HG02759 (cell line): ENCODE measurements around the gene SLC4A4.

ENCODE experiments used
- ATAC-seq: cut with Tn5 transposase; IDR thresholded peaks from one replicate; pipeline ENCODE4 v1.9.1; 2021; ENCODE audit warnings: mild to moderate bottlenecking, moderate library complexity; ENCODE audit not compliant: unreplicated experiment

SLC4A4 gene

GRCh38 chr4:71338846-71339593 is at the start of gene SLC4A4:
Gene SLC4A4, plus strand, starts transcription at chr4:71339020.
- ATAC-seq = peak; percentile 100

- no peak for ATAC-seq
Observed at GRCh38 chr4:71290074-71290473, 48.7 kb upstream of the SLC4A4 start.

DNA sequence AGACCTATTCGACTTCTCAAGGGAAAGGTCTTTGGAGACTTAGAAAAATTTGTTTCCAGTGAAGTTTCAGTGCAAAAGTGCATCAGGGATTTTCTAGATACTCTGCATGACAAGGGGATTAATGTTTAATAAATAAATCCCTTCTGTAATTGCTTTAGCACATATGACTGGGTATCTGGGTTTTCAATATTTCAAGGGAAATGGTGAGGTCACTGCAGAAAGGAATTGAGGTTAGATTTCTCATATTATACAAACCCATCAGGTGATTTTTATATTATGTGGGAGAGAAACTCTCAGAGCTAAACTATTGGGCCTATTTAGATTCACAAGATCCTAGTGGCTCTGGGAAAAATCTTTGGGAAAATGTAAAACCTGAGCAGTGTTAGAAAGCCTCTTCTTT is 48.3 kb upstream of the SLC4A4 start:
- no peak for ATAC-seq

- ATAC-seq = no peak
Observed at GRCh38 chr4:71292228-71292627, 46.6 kb upstream of the SLC4A4 start.

- ATAC-seq = no peak
Observed at GRCh38 chr4:71293705-71294104, 45.1 kb upstream of the SLC4A4 start.

GRCh38 chr4:71294301-71294700 is 44.5 kb upstream of the SLC4A4 start:
- no peak for ATAC-seq

GRCh38 chr4:71296945-71297344 is 41.9 kb upstream of the SLC4A4 start:
- no peak for ATAC-seq

DNA sequence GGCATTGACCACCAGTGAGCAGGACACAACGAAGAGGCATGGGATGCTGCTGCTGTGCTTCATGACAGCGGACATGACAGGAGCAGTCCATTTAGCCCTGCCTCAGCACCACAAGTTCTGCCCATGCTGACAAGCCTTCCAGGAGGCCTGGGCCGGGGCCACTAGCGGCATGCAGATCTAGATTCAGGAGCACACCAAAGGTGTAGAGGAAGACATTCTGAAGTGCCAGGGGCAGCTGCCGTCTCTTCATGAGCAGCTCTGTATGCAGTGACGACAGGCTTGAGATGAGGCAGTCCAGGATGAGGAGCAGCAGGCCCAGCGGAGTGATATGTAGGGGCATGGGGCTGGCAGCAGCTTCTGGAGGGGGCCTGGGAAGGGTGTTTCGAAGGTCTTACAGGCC is 38.5 kb upstream of the SLC4A4 start:
- no peak for ATAC-seq

DNA sequence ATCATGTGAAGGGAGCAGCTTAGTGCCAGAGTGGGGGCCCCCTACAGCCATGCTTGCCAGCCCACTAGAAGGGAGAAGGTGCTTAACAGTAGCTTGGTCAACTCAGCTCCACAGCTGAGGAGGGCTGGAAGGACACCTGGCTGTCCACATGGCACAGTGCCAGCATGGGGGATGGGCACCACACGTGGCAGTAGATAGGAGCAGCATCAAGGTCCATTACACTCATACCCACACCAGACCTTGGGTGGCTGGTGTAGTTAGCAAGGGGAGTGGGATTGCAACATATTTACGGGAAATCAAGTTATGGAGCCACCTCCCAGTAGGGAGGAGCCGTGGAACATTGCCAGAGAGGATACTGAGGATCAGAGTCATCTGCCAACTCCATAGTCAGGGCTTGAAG is 37.9 kb upstream of the SLC4A4 start:
- ATAC-seq = no peak

DNA sequence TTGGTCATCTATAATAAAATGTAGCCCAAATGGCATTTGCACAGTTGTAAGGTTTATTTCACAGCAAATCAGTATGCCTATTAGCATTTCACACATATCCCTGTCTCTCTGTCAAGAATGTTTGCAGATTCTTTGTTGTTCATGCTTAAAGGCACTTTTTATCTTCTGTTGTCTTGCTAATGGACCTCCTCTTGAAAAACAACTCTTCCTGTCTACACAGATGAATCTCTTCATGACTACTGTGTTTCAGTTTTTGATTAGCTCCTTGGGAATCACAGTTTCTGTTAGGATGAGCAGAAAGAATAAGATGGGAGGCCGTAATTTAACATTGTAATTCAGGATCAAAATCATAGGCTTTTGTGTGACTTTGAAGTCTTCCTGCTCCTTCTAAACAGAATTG is 35.5 kb upstream of the SLC4A4 start:
- ATAC-seq = no peak

DNA sequence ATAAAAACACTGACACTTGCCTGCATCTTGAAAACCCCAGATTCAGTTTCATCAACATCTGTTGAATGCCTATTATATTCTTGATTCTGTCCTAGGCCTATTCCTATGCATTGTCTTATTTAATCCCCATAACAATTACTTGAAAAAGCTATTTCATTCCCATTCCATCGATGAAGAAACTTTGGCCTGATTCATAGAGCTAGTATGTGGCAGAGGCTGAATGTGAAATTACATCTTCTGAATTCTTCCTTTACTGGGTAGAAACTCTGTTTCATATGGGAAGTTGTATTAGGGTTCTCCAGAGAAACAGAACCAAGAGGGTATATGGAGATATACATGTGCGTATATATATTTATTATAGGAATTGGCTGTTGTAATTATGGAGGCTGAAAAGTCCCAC is 35.0 kb upstream of the SLC4A4 start:
- no peak for ATAC-seq

DNA sequence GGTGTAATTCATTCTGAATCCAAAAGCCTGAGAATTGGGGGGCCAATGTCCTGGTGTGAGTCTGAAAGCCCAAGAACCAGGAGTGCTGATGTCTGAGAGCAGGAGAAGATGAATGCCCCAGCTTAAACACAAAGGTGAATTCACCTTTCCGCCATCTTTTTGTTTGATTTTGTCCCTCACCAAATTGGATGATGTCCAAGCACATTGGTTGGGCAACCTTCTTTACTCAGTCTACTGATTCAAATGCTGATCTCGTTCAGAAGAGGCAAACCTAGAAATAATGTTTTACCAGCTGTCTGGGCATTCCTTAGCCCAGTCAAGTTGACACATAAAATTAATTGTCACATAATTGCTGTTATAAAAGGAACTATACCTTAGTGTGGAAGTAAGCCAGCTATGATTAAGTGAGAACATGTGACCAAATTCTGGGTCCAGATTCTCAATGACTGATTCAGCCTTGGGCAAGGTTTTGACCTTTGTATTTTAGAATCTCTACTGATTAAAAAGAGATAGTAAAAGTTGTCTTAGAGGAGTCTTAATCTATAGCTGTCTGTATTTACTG is 34.5 kb upstream of the SLC4A4 start:
- no peak for ATAC-seq

DNA sequence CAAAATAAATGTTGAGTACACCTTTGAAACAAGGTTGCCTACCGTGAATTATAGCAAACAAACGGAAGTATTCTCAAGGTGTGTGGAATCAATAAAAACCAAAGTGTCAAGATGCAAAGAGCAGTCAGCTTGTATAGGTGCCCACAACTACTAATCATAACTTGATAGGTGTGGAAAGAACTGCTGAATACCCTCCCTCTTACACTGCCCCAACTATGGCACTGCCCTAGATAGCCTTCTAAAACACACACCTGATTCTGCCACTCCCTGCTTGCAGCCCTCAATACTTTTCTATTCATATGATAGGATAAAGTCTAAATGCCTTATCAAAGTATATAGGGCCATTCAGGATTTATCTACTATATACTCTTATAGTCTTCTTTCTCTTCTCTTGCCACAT is 31.1 kb upstream of the SLC4A4 start:
- no peak for ATAC-seq

DNA sequence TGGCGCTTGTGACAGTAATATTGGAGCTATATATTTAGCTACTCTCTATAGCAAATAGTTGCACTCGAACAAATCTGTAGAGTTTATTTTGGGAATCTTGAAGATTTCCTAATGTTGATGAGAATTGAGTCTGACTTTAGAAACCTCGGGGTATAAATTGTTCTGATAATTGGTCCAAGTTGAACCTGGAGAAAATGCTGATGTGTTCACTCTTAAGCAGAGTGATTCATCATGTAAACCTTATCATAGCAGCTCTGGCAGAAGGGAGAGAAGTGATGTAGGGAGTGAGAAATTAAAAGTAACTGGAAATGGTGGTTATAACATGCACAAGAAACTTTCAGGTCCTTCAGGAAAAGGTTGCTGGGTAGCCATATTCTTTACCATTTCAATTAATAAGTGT is 16.4 kb upstream of the SLC4A4 start:
- ATAC-seq = no peak

GRCh38 chr4:71333368-71333767 is 5.5 kb upstream of the SLC4A4 start:
- no peak for ATAC-seq

- ATAC-seq = no peak
Observed at GRCh38 chr4:71333960-71334359, 4.9 kb upstream of the SLC4A4 start.

GRCh38 chr4:71334465-71334882 is 4.3 kb upstream of the SLC4A4 start:
- ATAC-seq = no peak

DNA sequence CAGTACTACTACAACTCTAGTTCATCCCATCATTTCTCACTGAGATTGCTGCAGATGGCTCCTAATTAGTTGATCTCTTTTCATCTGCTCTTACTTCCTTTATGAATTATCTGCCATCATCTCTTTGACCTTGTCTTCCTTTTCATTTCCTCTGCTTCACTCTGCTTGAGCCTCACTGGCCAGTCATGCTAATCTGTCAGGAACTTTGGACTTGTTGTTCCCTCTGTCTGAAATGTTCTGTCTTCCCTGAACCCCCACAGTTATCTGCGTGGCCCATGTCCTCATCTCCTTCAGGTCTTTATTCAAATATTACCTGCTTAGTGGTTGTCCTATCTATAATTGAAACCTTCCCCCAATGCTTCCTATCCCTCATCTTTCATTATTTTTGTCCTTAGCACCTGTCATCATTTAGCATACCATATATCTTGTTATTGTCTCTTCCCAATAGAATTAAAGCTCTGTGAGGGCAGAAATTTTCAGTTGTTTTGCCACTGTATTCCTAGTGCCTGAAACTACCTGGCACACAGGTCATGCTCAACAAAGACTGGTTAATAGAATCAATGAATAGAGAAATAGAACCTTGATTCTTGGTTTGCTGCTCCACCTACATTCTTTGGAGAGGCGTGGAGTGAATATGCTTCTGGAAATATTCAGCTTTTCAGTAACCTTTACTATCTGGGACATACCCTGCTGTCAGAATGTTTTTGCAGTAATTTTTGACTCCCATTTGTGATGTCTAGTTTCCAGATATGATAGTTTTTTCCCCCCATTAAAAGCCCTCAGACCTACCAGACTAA is 5.0 kb downstream of the SLC4A4 start:
- ATAC-seq = no peak

DNA sequence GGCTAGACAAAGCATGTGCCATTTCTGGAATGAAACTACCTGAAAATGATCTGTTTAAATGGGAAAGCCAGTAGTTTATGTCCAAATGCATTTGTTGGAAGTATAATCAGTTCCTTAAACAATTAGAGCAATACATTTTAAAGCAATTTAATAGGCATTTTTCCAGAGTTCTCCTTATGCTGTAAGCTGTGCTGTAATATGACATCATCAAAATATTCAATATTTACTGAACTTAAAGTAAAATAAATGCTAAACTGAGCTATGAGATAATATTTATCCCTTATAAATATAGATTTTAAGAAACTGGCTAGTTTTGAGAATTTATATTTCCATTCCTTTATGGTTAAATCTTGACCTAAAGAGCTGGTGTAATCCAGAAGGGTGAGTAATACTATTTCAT is 7.9 kb downstream of the SLC4A4 start:
- ATAC-seq = no peak

DNA sequence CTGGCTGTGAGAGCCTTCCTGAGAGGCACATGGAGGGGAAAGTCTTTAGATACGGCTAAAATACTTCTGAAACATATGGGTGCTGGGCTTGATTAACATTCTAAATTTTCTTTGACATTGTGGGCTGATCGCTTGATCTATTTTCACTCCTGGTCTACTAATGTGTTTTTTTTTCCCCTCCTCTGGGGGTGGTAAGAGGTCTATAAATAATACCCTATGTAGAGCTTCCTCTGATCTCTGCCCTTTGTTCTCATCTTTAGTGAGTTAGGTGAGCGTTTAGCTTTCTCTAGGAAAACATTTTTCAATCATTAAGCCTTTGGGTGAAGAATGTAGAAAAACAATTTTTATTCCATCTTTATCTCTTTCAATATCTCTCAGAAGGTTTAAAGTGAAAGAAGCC is 9.8 kb downstream of the SLC4A4 start:
- no peak for ATAC-seq

DNA sequence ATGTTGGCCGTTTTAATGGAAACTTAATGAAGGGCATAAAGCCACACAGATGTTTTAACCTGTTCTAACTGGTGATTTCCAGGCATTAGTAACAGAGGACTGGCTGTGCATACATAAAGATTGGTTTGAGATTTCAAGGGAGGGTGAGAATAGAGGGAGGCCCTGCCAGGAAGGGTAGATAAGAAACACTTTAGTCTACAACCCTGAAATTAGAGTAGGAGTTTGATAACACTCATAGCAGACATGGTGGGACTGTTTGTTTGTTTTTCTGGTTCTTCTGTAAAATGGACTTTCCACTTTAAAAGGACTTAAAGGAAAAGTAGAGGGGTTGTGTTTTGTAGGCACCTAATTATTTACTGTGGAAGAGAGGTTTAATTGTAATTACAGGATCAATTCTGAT is 16.2 kb downstream of the SLC4A4 start:
- no peak for ATAC-seq

DNA sequence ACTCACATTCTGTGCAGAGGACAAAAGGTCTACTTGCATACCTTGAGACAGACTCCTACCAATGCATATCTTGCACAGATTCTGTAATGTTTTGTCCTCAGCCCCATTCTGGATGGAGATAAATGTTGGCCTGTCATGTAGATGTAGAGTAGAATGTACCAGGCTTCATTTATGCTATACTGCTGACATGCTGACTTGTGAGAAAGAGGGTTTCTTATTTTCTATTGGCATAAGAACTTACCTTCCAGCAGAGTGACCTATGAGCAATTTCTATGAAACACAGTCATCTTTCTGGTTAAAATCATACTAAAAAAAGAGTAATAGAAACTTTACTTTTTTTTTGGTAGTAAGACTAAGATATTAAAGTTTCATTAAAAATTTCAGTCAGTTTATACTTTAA is 17.2 kb downstream of the SLC4A4 start:
- no peak for ATAC-seq
